ENCODE measurements around the gene LHFPL2.

Gene LHFPL2

GRCh38 chr5:78501411-78502352, 146.9 kb downstream of the LHFPL2 start:
- Histone ChIP-seq H3K27me3 (ENCODE audit: insufficient read depth, low read length, poor library complexity) (no peaks in the 10 kb centered on the region), H3K36me3 (ENCODE audit: control insufficient read depth, insufficient read depth, low read length) (no peaks in the 10 kb centered on the region), H2BK120ac (ENCODE audit: low read depth, low read length) (no peak overlapping the region), H3K9ac (ENCODE audit: low read length) (no peak overlapping the region), H3K4me1 (ENCODE audit: control insufficient read depth, low read depth, low read length) (peaks cover 22% of the 10 kb centered on the region), H4K5ac (ENCODE audit: low read length) (no peak overlapping the region), H3K18ac (ENCODE audit: low read length) (peak overlapping the region; percentile 14), H3K23ac (ENCODE audit: low read length) (no peak overlapping the region), H3K56ac (ENCODE audit: low read length) (no peak overlapping the region), H3K4me2 (ENCODE audit: low read length) (no peak overlapping the region), H2AK5ac (ENCODE audit: low read length) (no peak overlapping the region), H3K4me3 (ENCODE audit: low read length) (no peak overlapping the region), H4K8ac (ENCODE audit: low read depth, low read length) (no peak overlapping the region), H3K4ac (ENCODE audit: low read depth, low read length) (no peak overlapping the region), H3K79me2 (ENCODE audit: control insufficient read depth, insufficient read depth, low read length) (no peaks in the 10 kb centered on the region), H3K79me1 (ENCODE audit: low read length) (peaks cover 20% of the 10 kb centered on the region), H3K27ac (ENCODE audit: low read depth, low read length) (no peak overlapping the region), H2BK15ac (replicated peaks; ENCODE audit: low read depth) (no peak overlapping the region), H2BK5ac (ENCODE audit: low read length) (no peak overlapping the region)
- DNase-seq, result no peak
- no CpG with 5 or more reads among the region's 9 CpGs for WGBS (ENCODE audit: extremely low coverage, insufficient coverage, low lambda C conversion rate)

- Histone ChIP-seq H3K27ac (ENCODE audit: low read depth, low read length) (no peak overlapping the region), H3K56ac (ENCODE audit: low read length) (no peak overlapping the region), H3K4me3 (ENCODE audit: low read length) (no peak overlapping the region), H4K5ac (ENCODE audit: low read length) (no peak overlapping the region), H3K36me3 (ENCODE audit: control insufficient read depth, insufficient read depth, low read length) (no peaks in the 10 kb centered on the region), H2BK120ac (ENCODE audit: low read depth, low read length) (no peak overlapping the region), H3K18ac (ENCODE audit: low read length) (no peak overlapping the region), H3K4me1 (ENCODE audit: control insufficient read depth, low read depth, low read length) (peaks cover 29% of the 10 kb centered on the region), H3K23ac (ENCODE audit: low read length) (no peak overlapping the region), H3K27me3 (ENCODE audit: insufficient read depth, low read length, poor library complexity) (no peaks in the 10 kb centered on the region), H3K4ac (ENCODE audit: low read depth, low read length) (no peak overlapping the region), H3K79me2 (ENCODE audit: control insufficient read depth, insufficient read depth, low read length) (no peaks in the 10 kb centered on the region), H2BK5ac (ENCODE audit: low read length) (no peak overlapping the region), H2BK15ac (replicated peaks; ENCODE audit: low read depth) (peak overlapping the region; percentile 23), H3K4me2 (ENCODE audit: low read length) (no peak overlapping the region), H3K79me1 (ENCODE audit: low read length) (peaks cover 25% of the 10 kb centered on the region), H3K9ac (ENCODE audit: low read length) (no peak overlapping the region), H4K8ac (ENCODE audit: low read depth, low read length) (no peak overlapping the region), H2AK5ac (ENCODE audit: low read length) (no peak overlapping the region)
- no peak for DNase-seq
- no CpG with 5 or more reads among the region's 5 CpGs for WGBS (ENCODE audit: extremely low coverage, insufficient coverage, low lambda C conversion rate)
These were observed 147.7 kb downstream of the LHFPL2 start for GRCh38 chr5:78500871-78501270.

GRCh38 chr5:78500028-78500427, 148.5 kb downstream of the LHFPL2 start:
- WGBS (ENCODE audit: extremely low coverage, insufficient coverage, low lambda C conversion rate), result no CpG with 5 or more reads among the region's 2 CpGs
- H3K18ac ChIP-seq (ENCODE audit: low read length), result no peak overlapping the region
- peaks cover 24% of the 10 kb centered on the region for H3K79me1 ChIP-seq (ENCODE audit: low read length)
- no peak overlapping the region for H3K4me2 ChIP-seq (ENCODE audit: low read length)
- no peaks in the 10 kb centered on the region for H3K27me3 ChIP-seq (ENCODE audit: insufficient read depth, low read length, poor library complexity)
- peaks cover 29% of the 10 kb centered on the region for H3K4me1 ChIP-seq (ENCODE audit: control insufficient read depth, low read depth, low read length)
- H3K36me3 ChIP-seq (ENCODE audit: control insufficient read depth, insufficient read depth, low read length), result no peaks in the 10 kb centered on the region
- H4K5ac ChIP-seq (ENCODE audit: low read length), result no peak overlapping the region
- H3K79me2 ChIP-seq (ENCODE audit: control insufficient read depth, insufficient read depth, low read length), result peaks cover 4% of the 10 kb centered on the region
- no peak overlapping the region for H3K9ac ChIP-seq (ENCODE audit: low read length)
- H2BK15ac ChIP-seq (replicated peaks; ENCODE audit: low read depth), result no peak overlapping the region
- H2BK5ac ChIP-seq (ENCODE audit: low read length), result peak overlapping the region; percentile 17
- H2BK120ac ChIP-seq (ENCODE audit: low read depth, low read length), result no peak overlapping the region
- H3K56ac ChIP-seq (ENCODE audit: low read length), result peak overlapping the region; percentile 44
- H3K27ac ChIP-seq (ENCODE audit: low read depth, low read length), result no peak overlapping the region
- H3K23ac ChIP-seq (ENCODE audit: low read length), result no peak overlapping the region
- peak overlapping the region; percentile 79 for H2AK5ac ChIP-seq (ENCODE audit: low read length)
- no peak overlapping the region for H3K4ac ChIP-seq (ENCODE audit: low read depth, low read length)
- DNase-seq, result peak; percentile 39
- no peak overlapping the region for H3K4me3 ChIP-seq (ENCODE audit: low read length)
- no peak overlapping the region for H4K8ac ChIP-seq (ENCODE audit: low read depth, low read length)

- DNase-seq, result peak; percentile 97
- peaks cover 4% of the 10 kb centered on the region for H3K79me2 ChIP-seq (ENCODE audit: control insufficient read depth, insufficient read depth, low read length)
- H3K4me1 ChIP-seq (ENCODE audit: control insufficient read depth, low read depth, low read length), result peaks cover 24% of the 10 kb centered on the region
- H3K27me3 ChIP-seq (ENCODE audit: insufficient read depth, low read length, poor library complexity), result no peaks in the 10 kb centered on the region
- no CpG with 5 or more reads among the region's 1 CpG for WGBS (ENCODE audit: extremely low coverage, insufficient coverage, low lambda C conversion rate)
- H3K36me3 ChIP-seq (ENCODE audit: control insufficient read depth, insufficient read depth, low read length), result no peaks in the 10 kb centered on the region
- no peak overlapping the region for H4K5ac ChIP-seq (ENCODE audit: low read length)
- H2BK5ac ChIP-seq (ENCODE audit: low read length), result no peak overlapping the region
- H2BK120ac ChIP-seq (ENCODE audit: low read depth, low read length), result no peak overlapping the region
- H3K4me3 ChIP-seq (ENCODE audit: low read length), result no peak overlapping the region
- H3K4ac ChIP-seq (ENCODE audit: low read depth, low read length), result no peak overlapping the region
- no peak overlapping the region for H3K18ac ChIP-seq (ENCODE audit: low read length)
- H3K27ac ChIP-seq (ENCODE audit: low read depth, low read length), result no peak overlapping the region
- H4K8ac ChIP-seq (ENCODE audit: low read depth, low read length), result no peak overlapping the region
- H3K56ac ChIP-seq (ENCODE audit: low read length), result no peak overlapping the region
- no peak overlapping the region for H3K23ac ChIP-seq (ENCODE audit: low read length)
- no peak overlapping the region for H3K4me2 ChIP-seq (ENCODE audit: low read length)
- no peak overlapping the region for H2AK5ac ChIP-seq (ENCODE audit: low read length)
- H3K79me1 ChIP-seq (ENCODE audit: low read length), result peaks cover 20% of the 10 kb centered on the region
- H3K9ac ChIP-seq (ENCODE audit: low read length), result no peak overlapping the region
- no peak overlapping the region for H2BK15ac ChIP-seq (replicated peaks; ENCODE audit: low read depth)
These were observed 149.1 kb downstream of the LHFPL2 start for GRCh38 chr5:78499485-78499884.

- no peak overlapping the region for H3K23ac ChIP-seq (ENCODE audit: low read length)
- H3K36me3 ChIP-seq (ENCODE audit: control insufficient read depth, insufficient read depth, low read length), result no peaks in the 10 kb centered on the region
- H3K79me2 ChIP-seq (ENCODE audit: control insufficient read depth, insufficient read depth, low read length), result peaks cover 4% of the 10 kb centered on the region
- no peak overlapping the region for H3K4me2 ChIP-seq (ENCODE audit: low read length)
- no peak overlapping the region for H2BK5ac ChIP-seq (ENCODE audit: low read length)
- H3K4ac ChIP-seq (ENCODE audit: low read depth, low read length), result no peak overlapping the region
- H3K27me3 ChIP-seq (ENCODE audit: insufficient read depth, low read length, poor library complexity), result no peaks in the 10 kb centered on the region
- no peak overlapping the region for H2AK5ac ChIP-seq (ENCODE audit: low read length)
- H3K27ac ChIP-seq (ENCODE audit: low read depth, low read length), result no peak overlapping the region
- H3K56ac ChIP-seq (ENCODE audit: low read length), result peak overlapping the region; percentile 39
- no peak overlapping the region for H2BK15ac ChIP-seq (replicated peaks; ENCODE audit: low read depth)
- H2BK120ac ChIP-seq (ENCODE audit: low read depth, low read length), result no peak overlapping the region
- no peak overlapping the region for H4K8ac ChIP-seq (ENCODE audit: low read depth, low read length)
- no peak overlapping the region for H3K4me3 ChIP-seq (ENCODE audit: low read length)
- no peak overlapping the region for H4K5ac ChIP-seq (ENCODE audit: low read length)
- no peak overlapping the region for H3K18ac ChIP-seq (ENCODE audit: low read length)
- DNase-seq, result no peak
- WGBS (ENCODE audit: extremely low coverage, insufficient coverage, low lambda C conversion rate), result no CpG with 5 or more reads among the region's 13 CpGs
- H3K4me1 ChIP-seq (ENCODE audit: control insufficient read depth, low read depth, low read length), result peaks cover 24% of the 10 kb centered on the region
- peaks cover 21% of the 10 kb centered on the region for H3K79me1 ChIP-seq (ENCODE audit: low read length)
- no peak overlapping the region for H3K9ac ChIP-seq (ENCODE audit: low read length)
These were observed 150.7 kb downstream of the LHFPL2 start for GRCh38 chr5:78497573-78498533.
